GM18498 (cell line): ENCODE results near the gene DROSHA.
"Not testable (repeated sequence)": the region's sequence is repeated elsewhere in the genome, so short reads cannot be mapped to it uniquely, and the experiment has no call there.

Experiments used
- ATAC-seq: cut with Tn5 transposase; IDR thresholded peaks from one replicate; pipeline ENCODE4 v1.9.1; 2021; ENCODE audit warnings: mild to moderate bottlenecking, moderate library complexity; ENCODE audit not compliant: unreplicated experiment

The DROSHA gene

GRCh38 chr5:31385774-31386537 is 145.9 kb downstream of the DROSHA start:
- no peak for ATAC-seq

- ATAC-seq, result no peak
Observed at GRCh38 chr5:31383734-31384133, 148.2 kb downstream of the DROSHA start.

GRCh38 chr5:31382051-31382878 is 149.6 kb downstream of the DROSHA start:
- no peak for ATAC-seq

DNA sequence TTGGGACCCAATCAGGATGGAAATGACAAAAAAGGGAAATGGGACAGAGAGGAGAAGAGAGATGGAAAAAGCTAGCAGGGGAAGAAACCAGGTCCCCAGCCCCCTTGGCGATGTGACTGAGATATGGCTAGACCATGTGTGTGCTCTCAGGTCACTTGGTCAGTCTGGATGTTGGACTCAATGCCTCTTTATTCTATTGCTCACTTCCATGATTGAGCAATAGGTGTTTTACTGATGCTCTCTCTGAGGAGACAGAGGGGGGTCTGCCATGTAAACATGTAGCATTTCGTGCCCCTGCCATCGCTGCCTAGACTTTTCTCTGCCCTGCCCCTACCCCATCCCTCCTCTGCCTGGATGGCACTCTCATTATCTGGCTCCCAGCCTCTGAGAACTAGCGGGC is 150.6 kb downstream of the DROSHA start:
- ATAC-seq, result no peak

- no peak for ATAC-seq
Observed at GRCh38 chr5:31380049-31380448, 151.8 kb downstream of the DROSHA start.

- ATAC-seq, result no peak
Observed at GRCh38 chr5:31378838-31379237, 153.1 kb downstream of the DROSHA start.

DNA sequence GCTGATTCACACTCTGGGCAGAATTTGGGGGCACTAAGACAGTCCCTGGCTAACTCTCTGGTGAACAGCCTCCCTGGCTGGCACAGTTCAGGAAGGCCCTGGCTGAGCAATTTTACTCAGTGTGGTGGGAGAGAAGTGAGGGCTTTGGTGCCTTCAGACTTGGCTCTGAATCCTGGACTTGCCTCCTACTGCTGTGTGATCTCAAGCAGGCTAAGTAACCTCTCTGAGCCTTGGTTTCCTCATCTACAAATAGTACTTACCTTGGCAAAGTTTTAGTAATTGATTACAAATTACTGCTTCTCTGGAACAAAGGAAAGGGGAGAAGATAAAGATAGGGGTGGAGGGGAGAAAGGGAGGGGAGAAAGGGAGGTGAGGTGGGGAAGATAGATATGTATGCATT is 153.8 kb downstream of the DROSHA start:
- no peak for ATAC-seq

DNA sequence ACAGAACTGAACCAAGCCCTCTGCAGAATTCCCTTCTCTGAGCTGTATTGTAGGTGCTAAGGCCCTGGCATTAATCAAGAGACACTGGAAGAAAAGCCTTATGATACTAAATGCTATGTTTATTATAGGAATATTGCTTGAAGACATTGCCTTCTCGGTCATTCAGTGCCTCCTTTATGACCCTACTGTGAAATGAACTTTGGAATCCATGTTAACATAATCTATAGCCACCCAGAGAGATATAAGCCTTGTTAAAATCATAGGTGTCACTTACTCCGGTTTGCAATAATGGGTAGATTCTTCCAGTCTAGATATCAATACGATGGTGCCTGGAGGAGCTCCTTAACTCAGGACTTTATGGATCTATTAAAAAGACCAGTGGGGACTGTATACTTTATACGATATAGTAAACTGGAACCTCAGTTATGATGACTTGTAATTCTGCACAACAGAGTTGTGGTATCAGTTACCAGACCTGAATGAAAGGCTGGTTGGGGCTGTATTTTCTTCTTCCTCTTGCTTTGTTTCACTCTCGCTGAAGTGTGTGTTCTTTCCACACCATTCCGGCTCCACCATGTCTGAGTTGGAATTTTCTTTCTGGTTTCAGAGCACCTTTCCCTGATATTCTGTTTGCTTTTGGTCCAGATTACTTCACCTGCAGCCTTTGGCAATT is 154.5 kb downstream of the DROSHA start:
- ATAC-seq, result no peak

DNA sequence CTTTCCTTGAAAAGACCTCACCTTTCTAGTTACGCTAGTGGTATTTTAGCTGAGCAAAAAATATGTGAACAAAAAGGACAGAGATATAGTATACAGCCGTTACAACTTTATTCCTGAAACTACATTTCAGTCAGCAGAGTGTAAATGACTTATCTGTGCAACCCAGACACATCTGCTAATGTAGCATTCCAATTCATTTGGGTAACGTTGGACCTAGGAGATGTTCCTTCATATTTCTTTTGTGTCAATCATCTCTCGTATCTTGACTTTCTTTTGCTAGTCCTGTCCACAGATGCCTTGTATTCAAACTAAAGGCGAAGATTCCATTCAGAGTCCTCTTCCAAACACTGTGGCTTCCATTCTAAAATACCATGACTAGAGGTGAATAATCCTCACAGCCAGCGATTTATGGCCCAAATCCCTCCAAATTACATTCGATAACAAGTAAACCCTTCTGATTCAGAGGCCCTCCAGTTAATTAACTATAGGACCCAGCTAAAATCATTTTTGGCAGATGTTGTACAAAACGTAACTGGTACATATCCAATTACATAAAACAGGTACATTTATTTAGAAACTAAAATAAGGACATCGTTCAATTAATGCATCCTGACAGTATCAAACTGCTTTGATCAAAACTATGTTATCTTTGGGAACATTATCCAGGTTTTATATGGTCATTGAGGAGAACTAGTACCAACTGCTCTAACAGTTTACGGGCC is 155.7 kb downstream of the DROSHA start:
- ATAC-seq, result no peak

DNA sequence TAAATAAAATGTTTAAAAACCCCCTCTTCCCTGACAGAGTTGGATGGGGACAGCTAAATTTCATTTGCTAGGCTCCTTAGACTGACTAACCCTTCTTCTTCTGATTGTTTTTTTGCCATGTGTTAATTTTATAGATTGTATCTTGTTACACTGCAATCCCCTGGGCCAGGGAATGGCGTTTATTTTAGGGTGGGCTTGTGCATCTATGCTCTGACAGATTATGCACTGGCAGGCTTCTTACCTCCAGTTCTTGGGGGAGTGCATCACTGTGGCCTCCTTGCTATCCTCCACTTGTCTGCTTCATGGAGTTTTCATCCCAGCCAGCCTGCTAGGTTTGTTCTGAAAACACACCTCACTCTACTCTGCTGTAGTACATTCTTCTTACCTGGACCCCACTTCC is 159.8 kb downstream of the DROSHA start:
- no peak for ATAC-seq

- ATAC-seq, result no peak
Observed at GRCh38 chr5:31366941-31367340, 165.0 kb downstream of the DROSHA start.

DNA sequence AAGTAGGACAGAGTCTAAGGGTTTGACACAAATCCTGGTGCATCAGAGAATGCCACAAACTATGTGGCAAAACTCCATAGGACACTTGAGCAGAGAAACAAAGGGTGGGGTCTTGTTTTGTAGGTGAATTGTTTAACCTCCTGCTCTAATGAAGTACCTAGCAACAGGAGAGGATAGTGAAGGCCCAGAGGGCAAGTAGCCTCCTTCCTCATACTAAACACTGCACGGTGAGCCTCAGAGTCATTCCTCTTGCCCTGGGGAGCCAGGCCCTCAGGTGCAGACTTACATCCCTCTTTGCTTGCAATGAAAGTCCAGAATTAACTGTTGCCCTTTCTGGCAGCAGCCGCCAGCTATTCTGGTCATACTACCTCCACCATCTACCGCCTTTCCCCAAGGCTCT is 166.1 kb downstream of the DROSHA start:
- ATAC-seq, result no peak

DNA sequence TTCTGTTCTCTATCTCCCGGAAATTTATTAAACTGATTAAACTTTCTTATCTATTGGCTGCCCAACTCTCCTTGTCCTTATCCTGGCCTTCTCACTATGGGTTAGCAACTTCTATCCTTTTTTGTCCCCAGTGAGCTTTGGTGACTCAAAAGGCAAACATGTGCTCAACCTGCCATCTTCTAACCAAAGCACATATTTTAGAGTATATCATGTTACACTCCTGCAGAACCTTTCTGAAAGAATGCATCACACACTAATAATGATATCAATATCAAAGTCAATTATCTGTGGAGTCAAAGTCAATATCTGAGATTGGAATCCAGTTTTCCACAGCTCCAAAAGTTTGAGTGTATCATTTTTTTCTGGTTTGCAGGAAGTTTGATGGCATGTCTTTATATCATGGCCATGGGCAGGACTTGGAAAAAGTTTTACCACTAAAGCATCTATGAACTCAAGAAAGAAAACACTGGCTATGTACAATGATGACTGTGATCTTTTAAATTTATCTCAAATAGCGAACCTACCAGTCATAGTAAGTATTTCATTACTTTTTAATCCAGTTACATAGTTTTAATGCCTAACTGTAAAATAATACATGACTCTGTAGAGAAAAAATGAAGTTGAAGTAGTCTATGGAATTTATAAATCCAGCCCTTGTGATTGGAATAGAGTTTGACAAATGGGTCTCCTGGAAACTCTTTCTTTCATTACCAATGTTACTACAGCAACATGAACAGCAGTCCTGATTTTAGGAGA is 166.8 kb downstream of the DROSHA start:
- ATAC-seq, result no peak

- no peak for ATAC-seq
Observed at GRCh38 chr5:31362931-31363568, 168.8 kb downstream of the DROSHA start.

DNA sequence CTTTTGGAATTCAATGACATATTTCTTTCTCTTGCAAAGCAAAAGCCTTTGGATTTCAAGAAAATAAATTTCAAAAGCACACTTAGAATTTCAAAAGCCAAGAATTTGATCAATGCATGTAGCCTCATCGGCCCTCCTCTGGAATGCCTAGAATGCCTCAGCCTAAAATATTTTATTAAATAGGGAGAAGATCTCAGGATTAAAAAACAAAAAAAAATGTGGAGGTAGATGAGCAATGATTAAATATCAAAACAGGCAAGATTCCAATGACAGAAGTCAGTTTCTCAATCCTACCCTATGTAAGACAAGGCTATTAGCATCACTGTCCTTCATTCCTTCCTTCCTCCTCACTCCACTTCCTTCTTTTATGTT is 169.4 kb downstream of the DROSHA start:
- ATAC-seq, result no peak

GRCh38 chr5:31361704-31362528 is 170.0 kb downstream of the DROSHA start:
- ATAC-seq, result not testable (repeated sequence)

GRCh38 chr5:31361234-31361633 is 170.7 kb downstream of the DROSHA start:
- ATAC-seq, result no peak

DNA sequence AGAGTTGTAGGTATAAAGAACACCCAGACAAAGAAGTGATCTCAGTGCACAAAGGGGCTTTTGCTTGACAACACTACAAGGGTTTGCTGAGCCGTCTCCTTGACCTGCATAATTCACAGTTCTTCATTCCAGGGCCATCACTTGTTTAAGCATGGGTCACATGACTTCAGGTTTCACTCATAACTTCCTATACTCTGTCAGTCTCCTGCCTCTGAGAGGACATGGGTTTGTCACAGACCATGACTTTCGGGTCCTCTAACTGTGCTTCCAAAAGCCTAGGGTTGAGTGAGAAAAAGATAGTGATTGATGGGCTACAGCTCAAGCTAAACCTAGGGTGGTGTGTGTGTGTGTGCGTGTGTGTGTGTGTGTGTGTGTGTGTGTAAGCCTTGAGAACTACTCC is 172.1 kb downstream of the DROSHA start:
- ATAC-seq, result no peak

DNA sequence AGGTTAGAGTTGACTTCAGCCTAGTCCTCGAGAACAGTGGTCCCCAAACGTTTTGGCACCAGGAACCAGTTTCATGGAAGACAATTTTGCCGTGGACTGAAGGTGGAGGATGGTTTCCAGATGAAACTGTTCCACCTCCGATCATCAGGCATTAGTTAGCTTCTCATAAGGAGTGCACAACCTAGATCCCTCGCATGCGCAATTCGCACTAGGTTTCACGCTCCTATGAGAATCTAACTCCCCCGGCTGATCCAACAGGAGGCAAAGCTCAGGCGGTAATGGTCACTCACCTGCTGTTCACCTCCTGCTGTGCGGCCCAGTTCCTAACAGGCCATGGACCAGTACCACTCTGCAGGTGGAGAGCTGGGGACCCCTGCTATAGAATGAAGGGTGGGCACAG is 174.9 kb downstream of the DROSHA start:
- ATAC-seq, result no peak
